Measurements from ENCODE around the gene GRIN2A.

GRIN2A gene

DNA sequence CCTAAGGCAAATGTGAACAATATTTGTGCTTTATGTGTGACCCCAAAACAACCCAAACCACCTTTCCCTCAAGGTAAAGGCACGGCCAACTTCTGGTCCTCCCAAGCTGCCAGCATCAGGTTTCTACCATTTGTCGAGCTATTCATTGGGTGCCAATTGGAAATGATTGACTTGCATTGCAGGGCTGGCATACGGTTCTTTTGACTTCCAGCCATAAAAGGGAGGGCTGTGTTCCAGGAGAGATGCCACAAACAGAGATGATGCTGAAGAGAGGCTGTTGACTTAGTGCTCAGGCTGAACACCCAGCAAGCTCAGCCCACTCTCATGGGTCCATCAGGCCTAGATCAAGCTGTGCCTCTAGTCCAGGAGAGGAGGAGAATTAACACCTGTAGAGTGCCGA lies 252.4 kb downstream of the GRIN2A start:
- Histone ChIP-seq H3K27me3 (ENCODE audit: control insufficient read depth in 1 of 2, insufficient read depth in 2 of 2, low read length in 2 of 2) (no peaks in the 10 kb centered on the region), H3K9ac (ENCODE audit: low read length) (no peak overlapping the region), H3K27ac (ENCODE audit: low read depth, low read length) (no peak overlapping the region), H3K36me3 (ENCODE audit: insufficient read depth, low read length) (no peaks in the 10 kb centered on the region), H3K4me3 (ENCODE audit: low read depth in 1 of 2, low read length in 2 of 2) (no peak overlapping the region), H3K9me3 (ENCODE audit: low read length) (no peaks in the 10 kb centered on the region), H3K4me1 (ENCODE audit: insufficient read depth, low read length) (peaks cover 10% of the 10 kb centered on the region)

DNA sequence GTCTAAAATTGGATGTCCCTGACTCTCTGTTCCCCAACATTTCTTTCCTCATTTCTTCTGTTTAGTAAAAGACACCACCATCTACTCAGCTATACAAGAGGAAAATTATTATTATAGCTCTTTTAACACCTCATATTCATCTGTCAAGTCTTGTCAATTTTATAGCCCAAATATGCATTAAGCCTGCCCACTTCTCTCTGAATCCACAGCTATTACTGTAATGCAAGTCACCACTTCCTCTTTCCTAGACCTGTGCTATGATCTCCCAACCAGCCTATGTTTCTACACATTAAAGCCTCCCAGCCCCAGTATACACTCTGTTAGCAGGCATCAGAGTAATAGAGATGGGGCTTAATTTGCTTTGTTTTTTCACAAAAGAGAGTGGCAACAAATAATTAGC lies 252.9 kb downstream of the GRIN2A start:
- H3K9me3 ChIP-seq (ENCODE audit: low read length) = no peaks in the 10 kb centered on the region
- H3K4me1 ChIP-seq (ENCODE audit: insufficient read depth, low read length) = peaks cover 10% of the 10 kb centered on the region
- H3K27ac ChIP-seq (ENCODE audit: low read depth, low read length) = no peak overlapping the region
- no peaks in the 10 kb centered on the region for H3K27me3 ChIP-seq (ENCODE audit: control insufficient read depth in 1 of 2, insufficient read depth in 2 of 2, low read length in 2 of 2)
- no peak overlapping the region for H3K9ac ChIP-seq (ENCODE audit: low read length)
- H3K36me3 ChIP-seq (ENCODE audit: insufficient read depth, low read length) = no peaks in the 10 kb centered on the region
- H3K4me3 ChIP-seq (ENCODE audit: low read depth in 1 of 2, low read length in 2 of 2) = no peak overlapping the region

DNA sequence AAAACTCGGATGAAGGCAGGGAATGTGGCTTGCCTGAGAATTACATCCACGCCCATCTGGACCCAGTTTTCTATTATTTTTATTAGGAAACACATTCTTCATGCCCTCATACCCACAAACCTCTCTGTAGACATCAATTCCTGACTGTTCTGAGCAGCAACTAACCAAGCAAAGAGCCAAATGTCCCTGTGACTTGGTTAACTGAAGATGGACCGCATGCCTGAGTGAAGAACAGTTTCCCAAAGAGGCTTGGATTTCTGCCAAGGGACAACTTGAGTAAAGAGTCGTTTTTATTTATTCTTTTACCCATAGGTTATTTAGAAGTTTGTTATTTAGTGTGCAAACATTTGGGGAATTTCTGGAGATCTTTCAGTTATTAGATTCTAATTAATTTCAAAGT lies 259.8 kb downstream of the GRIN2A start:
- no peak overlapping the region for H3K27ac ChIP-seq (ENCODE audit: low read depth, low read length)
- H3K36me3 ChIP-seq (ENCODE audit: insufficient read depth, low read length) = no peaks in the 10 kb centered on the region
- no peaks in the 10 kb centered on the region for H3K27me3 ChIP-seq (ENCODE audit: control insufficient read depth in 1 of 2, insufficient read depth in 2 of 2, low read length in 2 of 2)
- H3K4me3 ChIP-seq (ENCODE audit: low read depth in 1 of 2, low read length in 2 of 2) = no peak overlapping the region
- H3K9ac ChIP-seq (ENCODE audit: low read length) = no peak overlapping the region
- no peaks in the 10 kb centered on the region for H3K9me3 ChIP-seq (ENCODE audit: low read length)
- no peaks in the 10 kb centered on the region for H3K4me1 ChIP-seq (ENCODE audit: insufficient read depth, low read length)

DNA sequence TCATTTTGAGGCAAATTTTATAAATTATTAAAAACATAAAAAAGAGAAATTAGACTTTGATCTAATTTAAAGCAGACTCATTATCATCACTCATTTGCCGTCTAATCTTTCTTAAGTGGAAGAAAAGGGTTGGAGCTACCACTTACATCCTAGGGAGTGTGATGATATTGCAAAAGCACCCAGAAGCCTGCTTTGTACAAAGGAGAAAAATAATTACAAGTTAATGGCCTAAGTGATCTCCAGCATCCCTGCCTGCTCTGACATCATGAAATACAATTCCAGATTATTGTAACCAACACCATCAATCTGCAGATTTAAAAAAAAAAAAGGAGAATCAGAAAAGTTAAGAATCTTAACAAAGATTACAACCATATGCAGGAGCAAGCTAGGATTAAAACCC lies 260.2 kb downstream of the GRIN2A start:
- Histone ChIP-seq H3K27ac (ENCODE audit: low read depth, low read length) (no peak overlapping the region), H3K36me3 (ENCODE audit: insufficient read depth, low read length) (no peaks in the 10 kb centered on the region), H3K4me1 (ENCODE audit: insufficient read depth, low read length) (no peaks in the 10 kb centered on the region), H3K27me3 (ENCODE audit: control insufficient read depth in 1 of 2, insufficient read depth in 2 of 2, low read length in 2 of 2) (no peaks in the 10 kb centered on the region), H3K4me3 (ENCODE audit: low read depth in 1 of 2, low read length in 2 of 2) (no peak overlapping the region), H3K9me3 (ENCODE audit: low read length) (no peaks in the 10 kb centered on the region), H3K9ac (ENCODE audit: low read length) (no peak overlapping the region)

DNA sequence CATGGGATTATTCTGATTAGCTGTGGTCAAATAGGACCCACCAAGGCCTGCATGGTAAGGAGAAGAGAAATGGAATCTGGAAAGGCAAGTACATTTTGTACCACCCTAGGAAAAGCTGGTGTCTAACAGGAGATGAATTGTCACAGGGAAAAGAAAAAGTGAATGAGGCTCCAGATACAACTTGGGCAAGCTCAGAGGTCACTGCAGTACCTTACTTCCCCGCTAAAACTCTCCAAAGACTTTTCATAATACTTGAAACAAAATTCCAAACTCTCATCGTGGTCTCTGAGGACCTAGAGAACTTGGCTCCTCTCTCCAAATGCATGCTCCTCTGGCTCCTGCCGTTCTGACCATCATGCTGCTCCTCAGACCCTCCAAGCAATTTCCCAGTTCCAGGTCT lies 262.8 kb downstream of the GRIN2A start:
- Histone ChIP-seq H3K9ac (ENCODE audit: low read length) (no peak overlapping the region), H3K27ac (ENCODE audit: low read depth, low read length) (no peak overlapping the region), H3K36me3 (ENCODE audit: insufficient read depth, low read length) (no peaks in the 10 kb centered on the region), H3K27me3 (ENCODE audit: control insufficient read depth in 1 of 2, insufficient read depth in 2 of 2, low read length in 2 of 2) (no peaks in the 10 kb centered on the region), H3K4me3 (ENCODE audit: low read depth in 1 of 2, low read length in 2 of 2) (no peak overlapping the region), H3K9me3 (ENCODE audit: low read length) (no peaks in the 10 kb centered on the region), H3K4me1 (ENCODE audit: insufficient read depth, low read length) (no peaks in the 10 kb centered on the region)

DNA sequence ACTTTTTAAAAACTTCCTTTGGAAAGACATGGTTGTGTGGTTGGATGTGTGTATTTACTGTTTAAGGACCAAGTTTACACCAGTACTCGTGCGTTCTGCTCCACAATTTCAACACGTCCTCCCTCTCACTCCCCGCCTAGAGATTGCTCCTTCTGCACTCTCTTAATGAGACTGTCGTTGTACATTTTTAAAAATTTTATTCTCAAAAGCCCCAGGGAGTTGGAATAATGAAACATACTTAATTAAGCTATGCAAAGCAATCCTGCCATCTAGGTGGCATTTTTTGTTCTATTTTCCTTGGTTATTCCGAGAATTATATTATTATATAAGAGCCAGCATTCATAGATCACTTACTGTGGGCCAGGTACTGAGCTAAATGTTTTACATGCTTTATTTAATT lies 264.5 kb downstream of the GRIN2A start:
- no peaks in the 10 kb centered on the region for H3K27me3 ChIP-seq (ENCODE audit: control insufficient read depth in 1 of 2, insufficient read depth in 2 of 2, low read length in 2 of 2)
- no peaks in the 10 kb centered on the region for H3K4me1 ChIP-seq (ENCODE audit: insufficient read depth, low read length)
- no peaks in the 10 kb centered on the region for H3K36me3 ChIP-seq (ENCODE audit: insufficient read depth, low read length)
- no peak overlapping the region for H3K4me3 ChIP-seq (ENCODE audit: low read depth in 1 of 2, low read length in 2 of 2)
- H3K9ac ChIP-seq (ENCODE audit: low read length) = no peak overlapping the region
- no peak overlapping the region for H3K27ac ChIP-seq (ENCODE audit: low read depth, low read length)
- no peaks in the 10 kb centered on the region for H3K9me3 ChIP-seq (ENCODE audit: low read length)

DNA sequence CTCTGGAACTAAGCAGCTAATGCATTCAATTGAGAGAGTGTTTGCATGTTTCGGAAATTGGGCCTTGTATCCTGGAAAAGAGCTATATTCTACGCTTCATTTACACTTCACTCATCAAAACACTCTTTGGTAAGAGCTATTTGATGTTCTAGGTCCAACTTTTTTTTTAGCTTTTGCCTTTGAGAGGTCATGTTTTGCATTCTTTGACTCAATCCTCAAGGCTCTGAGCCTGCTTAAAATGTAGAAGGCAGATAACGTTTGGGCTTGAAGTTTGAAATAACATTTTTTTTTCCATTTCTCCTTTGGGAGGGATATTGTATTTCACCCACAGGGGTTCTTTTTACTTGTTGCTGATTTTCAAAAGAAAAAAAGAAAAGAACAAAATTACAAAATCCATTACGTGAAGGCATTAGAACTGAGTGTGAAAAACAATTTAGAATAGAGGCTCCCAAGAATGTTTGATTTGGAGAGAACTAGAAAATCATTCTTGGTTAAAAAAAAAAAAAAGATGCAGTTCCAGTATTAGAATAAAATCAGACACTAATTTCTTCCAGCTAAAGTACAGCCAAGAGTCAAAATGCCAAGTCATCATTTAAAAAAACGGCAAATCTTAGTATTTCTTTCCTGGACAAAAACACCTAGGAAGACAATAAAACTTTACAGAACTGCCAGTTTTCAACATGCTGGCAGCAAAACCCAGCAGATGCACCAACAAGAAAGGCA lies 268.5 kb downstream of the GRIN2A start:
- Histone ChIP-seq H3K27ac (ENCODE audit: low read depth, low read length) (no peak overlapping the region), H3K9me3 (ENCODE audit: low read length) (no peaks in the 10 kb centered on the region), H3K4me1 (ENCODE audit: insufficient read depth, low read length) (no peaks in the 10 kb centered on the region), H3K9ac (ENCODE audit: low read length) (no peak overlapping the region), H3K27me3 (ENCODE audit: control insufficient read depth in 1 of 2, insufficient read depth in 2 of 2, low read length in 2 of 2) (no peaks in the 10 kb centered on the region), H3K4me3 (ENCODE audit: low read depth in 1 of 2, low read length in 2 of 2) (no peak overlapping the region), H3K36me3 (ENCODE audit: insufficient read depth, low read length) (no peaks in the 10 kb centered on the region)

DNA sequence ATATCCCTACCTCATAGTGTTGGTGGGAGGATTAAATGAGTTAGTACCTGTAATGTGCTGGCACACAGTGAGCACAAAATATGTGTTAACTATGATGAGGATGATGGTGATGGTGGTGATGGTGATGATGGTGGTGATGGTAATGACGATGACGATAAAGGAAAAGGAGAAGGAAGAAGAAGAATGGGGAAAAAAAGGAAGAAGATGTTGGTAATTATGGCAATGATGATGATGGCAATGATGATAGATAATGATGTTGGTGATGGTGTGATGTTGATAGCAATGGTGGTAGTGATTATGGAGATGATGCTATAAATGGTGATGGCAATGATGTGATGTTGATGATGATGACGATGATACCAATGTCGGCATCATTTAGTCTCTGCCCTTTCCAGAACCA lies 270.2 kb downstream of the GRIN2A start:
- Histone ChIP-seq H3K9ac (ENCODE audit: low read length) (no peak overlapping the region), H3K27me3 (ENCODE audit: control insufficient read depth in 1 of 2, insufficient read depth in 2 of 2, low read length in 2 of 2) (no peaks in the 10 kb centered on the region), H3K4me1 (ENCODE audit: insufficient read depth, low read length) (no peaks in the 10 kb centered on the region), H3K4me3 (ENCODE audit: low read depth in 1 of 2, low read length in 2 of 2) (no peak overlapping the region), H3K9me3 (ENCODE audit: low read length) (no peaks in the 10 kb centered on the region), H3K36me3 (ENCODE audit: insufficient read depth, low read length) (no peaks in the 10 kb centered on the region), H3K27ac (ENCODE audit: low read depth, low read length) (no peak overlapping the region)

DNA sequence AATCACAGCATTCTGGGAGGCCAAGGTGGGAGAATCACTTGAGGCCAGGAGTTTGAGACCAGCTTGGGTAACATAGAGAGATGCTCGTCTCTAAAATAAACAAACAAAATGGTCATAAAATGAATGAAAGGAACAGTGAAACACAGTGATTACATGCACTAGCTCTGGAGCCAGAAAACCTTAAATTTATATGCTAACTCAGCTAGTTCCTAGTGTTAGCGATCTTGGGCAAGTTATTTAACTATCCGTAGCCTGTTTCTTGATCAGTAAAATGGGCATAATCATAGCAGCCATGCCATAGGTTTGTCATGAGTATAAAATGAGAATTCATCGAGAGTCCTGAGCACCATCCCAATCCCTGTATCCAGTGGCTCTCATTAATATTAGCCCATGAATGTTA lies 271.0 kb downstream of the GRIN2A start:
- Histone ChIP-seq H3K27ac (ENCODE audit: low read depth, low read length) (no peak overlapping the region), H3K9me3 (ENCODE audit: low read length) (no peaks in the 10 kb centered on the region), H3K27me3 (ENCODE audit: control insufficient read depth in 1 of 2, insufficient read depth in 2 of 2, low read length in 2 of 2) (no peaks in the 10 kb centered on the region), H3K4me3 (ENCODE audit: low read depth in 1 of 2, low read length in 2 of 2) (no peak overlapping the region), H3K36me3 (ENCODE audit: insufficient read depth, low read length) (no peaks in the 10 kb centered on the region), H3K4me1 (ENCODE audit: insufficient read depth, low read length) (no peaks in the 10 kb centered on the region), H3K9ac (ENCODE audit: low read length) (no peak overlapping the region)

DNA sequence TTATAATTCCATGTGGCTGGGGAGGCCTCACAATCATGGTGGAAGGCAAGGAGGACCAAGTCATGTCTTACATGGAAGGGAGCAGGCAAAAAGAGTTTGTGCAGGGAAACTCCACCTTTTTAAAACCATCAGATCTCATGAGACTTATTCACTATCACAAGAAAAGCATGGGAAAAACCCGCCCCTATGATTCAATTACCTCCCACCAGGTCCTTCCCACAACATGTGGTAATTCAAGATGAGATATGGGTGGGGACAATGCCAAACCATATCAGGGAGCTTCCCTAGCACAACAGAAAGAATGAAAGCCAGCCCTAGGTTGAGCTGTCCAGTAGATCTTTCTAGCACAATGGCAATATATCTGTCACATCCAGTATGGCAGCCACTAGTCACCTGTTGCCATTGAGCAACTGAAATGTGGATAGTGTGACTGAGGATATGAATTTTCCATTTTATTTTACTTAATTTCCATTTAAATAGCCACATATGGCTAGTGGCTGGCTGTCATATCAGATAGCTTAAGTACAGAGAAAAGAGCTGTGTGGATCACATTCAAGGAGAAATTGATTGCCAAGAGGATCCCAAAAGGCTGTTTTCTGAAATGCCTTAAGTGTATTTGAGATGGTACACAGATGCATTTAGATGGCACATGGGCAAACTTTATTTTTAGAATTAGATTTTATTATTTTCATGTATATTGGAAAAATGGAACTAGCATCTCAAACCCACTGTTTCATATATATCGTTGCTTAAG lies 273.0 kb downstream of the GRIN2A start:
- Histone ChIP-seq H3K4me3 (ENCODE audit: low read depth in 1 of 2, low read length in 2 of 2) (no peak overlapping the region), H3K27ac (ENCODE audit: low read depth, low read length) (no peak overlapping the region), H3K9ac (ENCODE audit: low read length) (no peak overlapping the region), H3K9me3 (ENCODE audit: low read length) (no peaks in the 10 kb centered on the region), H3K36me3 (ENCODE audit: insufficient read depth, low read length) (no peaks in the 10 kb centered on the region), H3K27me3 (ENCODE audit: control insufficient read depth in 1 of 2, insufficient read depth in 2 of 2, low read length in 2 of 2) (no peaks in the 10 kb centered on the region), H3K4me1 (ENCODE audit: insufficient read depth, low read length) (no peaks in the 10 kb centered on the region)

DNA sequence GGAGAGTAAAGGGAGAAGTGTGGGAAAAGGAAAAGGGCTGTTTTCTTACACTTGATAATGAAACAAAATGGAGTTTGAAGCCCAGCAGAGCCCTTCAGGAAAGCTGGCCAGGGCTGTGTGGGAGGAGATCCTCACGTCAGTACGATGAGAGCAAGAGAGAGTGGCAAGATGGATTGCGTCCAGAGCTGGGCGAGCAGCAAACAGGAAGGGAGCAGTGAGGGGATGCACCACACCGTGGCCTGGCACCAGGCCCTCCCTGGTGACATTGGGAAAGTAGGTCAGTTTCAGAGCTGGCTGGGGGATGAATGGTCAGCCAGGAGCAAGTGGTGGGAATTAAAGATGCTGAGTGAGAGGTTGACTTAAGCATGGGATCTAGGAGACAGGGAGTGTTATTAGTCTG lies 273.6 kb downstream of the GRIN2A start:
- no peaks in the 10 kb centered on the region for H3K9me3 ChIP-seq (ENCODE audit: low read length)
- H3K36me3 ChIP-seq (ENCODE audit: insufficient read depth, low read length) = no peaks in the 10 kb centered on the region
- no peak overlapping the region for H3K9ac ChIP-seq (ENCODE audit: low read length)
- no peaks in the 10 kb centered on the region for H3K4me1 ChIP-seq (ENCODE audit: insufficient read depth, low read length)
- no peak overlapping the region for H3K27ac ChIP-seq (ENCODE audit: low read depth, low read length)
- no peak overlapping the region for H3K4me3 ChIP-seq (ENCODE audit: low read depth in 1 of 2, low read length in 2 of 2)
- no peaks in the 10 kb centered on the region for H3K27me3 ChIP-seq (ENCODE audit: control insufficient read depth in 1 of 2, insufficient read depth in 2 of 2, low read length in 2 of 2)

DNA sequence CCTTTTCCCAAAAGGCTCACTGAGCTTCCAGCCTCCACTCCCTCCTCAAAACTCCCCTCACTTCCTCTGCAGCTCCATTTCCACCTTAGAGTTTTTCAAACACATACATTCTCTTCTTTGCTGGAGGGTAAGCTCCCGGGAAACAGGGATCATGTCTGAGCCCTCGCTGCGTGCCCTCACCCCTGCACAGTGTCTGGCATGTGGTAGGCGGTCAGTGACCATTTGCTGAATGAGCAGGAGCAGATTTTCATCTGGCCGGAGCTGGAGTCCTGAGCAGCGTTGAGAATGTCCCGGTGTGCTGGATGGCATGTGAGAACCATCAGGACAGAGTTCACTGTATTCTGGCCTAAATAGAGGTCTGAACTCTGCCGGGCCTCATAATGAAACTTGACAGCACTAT lies 274.5 kb downstream of the GRIN2A start:
- H3K27ac ChIP-seq (ENCODE audit: low read depth, low read length) = no peak overlapping the region
- no peaks in the 10 kb centered on the region for H3K27me3 ChIP-seq (ENCODE audit: control insufficient read depth in 1 of 2, insufficient read depth in 2 of 2, low read length in 2 of 2)

More for the DNA sequence above, 274.5 kb downstream of the GRIN2A start:
- H3K36me3 ChIP-seq (ENCODE audit: insufficient read depth, low read length) = no peaks in the 10 kb centered on the region
- H3K4me1 ChIP-seq (ENCODE audit: insufficient read depth, low read length) = no peaks in the 10 kb centered on the region
- no peak overlapping the region for H3K4me3 ChIP-seq (ENCODE audit: low read depth in 1 of 2, low read length in 2 of 2)
- no peak overlapping the region for H3K9ac ChIP-seq (ENCODE audit: low read length)
- no peaks in the 10 kb centered on the region for H3K9me3 ChIP-seq (ENCODE audit: low read length)
